IMR-90 (cell line): ENCODE results near the gene SART1. TPM values are rescaled to one million over a fixed set of nuclear protein-coding genes. Genes with fewer than 3 reads are reported as not detected.

Source experiments
- ATAC-seq: fragments of 200-7000 bp; cut with Tn5 transposase; 2 replicates; pipeline ENCODE4 v1.9.1; 2020; ENCODE audit warnings: low read depth, mild to moderate bottlenecking, moderate library complexity
- BruUV-seq: library from RNA; stranded (reverse); fragments of 400-500 nt; replicated peaks from 2 replicates; lab custom pipeline; 2021; lab: Mats Ljungman, UMichigan
- CTCF ChIA-PET: fragments of 300-600 bp; formaldehyde crosslinking; extraction: SDS; loops from one replicate; lab custom pipeline; 2021; ENCODE audit warnings: antibody characterized with exemption; lab: Yijun Ruan, JAX
- POLR2A ChIA-PET: fragments of 300-600 bp; sonication (Branson Sonifier 250); formaldehyde crosslinking; loops from one replicate; lab custom pipeline; 2022; ENCODE audit warnings: antibody characterized with exemption; ENCODE audit not compliant: unreplicated experiment; lab: Charles Lee
- DNase-seq: peaks from one replicate; pipeline ENCODE4 v3.0.0; 2013
- H2AFZ ChIP-seq: replicated peaks from 2 replicates; pipeline ENCODE3; 2013; ENCODE audit warnings: low read length, mild to moderate bottlenecking; ENCODE audit not compliant: poor library complexity
- H2AK5ac ChIP-seq: 2 replicates; pipeline ENCODE4 v1.6.1; 2013; ENCODE audit warnings: low read depth, low read length, inconsistent platforms
- H2AK9ac ChIP-seq: replicated peaks from 2 replicates; pipeline ENCODE3; 2013; ENCODE audit warnings: mild to moderate bottlenecking, low read depth, low read length, moderate library complexity; ENCODE audit not compliant: poor library complexity
- H2BK120ac ChIP-seq: 2 replicates; pipeline ENCODE4 v1.6.1; 2013; ENCODE audit warnings: low read depth, low read length, inconsistent platforms
- H2BK15ac ChIP-seq: 3 replicates; pipeline ENCODE4 v1.6.1; 2013; ENCODE audit warnings: low read depth, low read length, inconsistent platforms
- H2BK20ac ChIP-seq: 2 replicates; pipeline ENCODE4 v1.6.1; 2013; ENCODE audit warnings: low read depth, mild to moderate bottlenecking, inconsistent platforms, low read length, moderate library complexity
- H2BK5ac ChIP-seq: 2 replicates; pipeline ENCODE4 v1.6.1; 2013; ENCODE audit warnings: mild to moderate bottlenecking, low read depth, low read length, inconsistent platforms; ENCODE audit not compliant: poor library complexity, severe bottlenecking
- H3K14ac ChIP-seq: replicated peaks from 2 replicates; pipeline ENCODE4 v1.6.1; 2013; ENCODE audit warnings: low read depth, low read length, inconsistent platforms
- H3K18ac ChIP-seq: 2 replicates; pipeline ENCODE4 v1.6.1; 2013; ENCODE audit warnings: low read depth, low read length, control low read depth
- H3K23ac ChIP-seq: 2 replicates; pipeline ENCODE4 v1.6.1; 2013; ENCODE audit warnings: low read depth, low read length, inconsistent platforms
- H3K27ac ChIP-seq: 2 replicates; pipeline ENCODE4 v1.5.1; 2013; ENCODE audit warnings: mild to moderate bottlenecking, control low read depth, low read length; ENCODE audit not compliant: insufficient read depth
- H3K27me3 ChIP-seq: 2 replicates; pipeline ENCODE4 v1.6.1; 2013; ENCODE audit warnings: low read length; ENCODE audit not compliant: control insufficient read depth, insufficient read depth
- H3K36me3 ChIP-seq: 2 replicates; pipeline ENCODE4 v1.6.1; 2013; ENCODE audit warnings: low read length, mixed read lengths; ENCODE audit not compliant: control insufficient read depth, insufficient read depth
- H3K4ac ChIP-seq: 2 replicates; pipeline ENCODE4 v1.6.1; 2013; ENCODE audit warnings: low read depth, low read length, inconsistent platforms
- H3K4me1 ChIP-seq: 2 replicates; pipeline ENCODE4 v1.6.1; 2013; ENCODE audit warnings: low read length, mixed read lengths; ENCODE audit not compliant: control insufficient read depth, insufficient read depth
- H3K4me2 ChIP-seq: 2 replicates; pipeline ENCODE4 v1.6.1; 2013; ENCODE audit warnings: low read depth, mild to moderate bottlenecking, control low read depth, low read length, moderate library complexity
- H3K4me3 ChIP-seq: 2 replicates; pipeline ENCODE4 v1.5.1; 2013; ENCODE audit warnings: low read depth, mild to moderate bottlenecking, control low read depth, low read length, moderate library complexity; ENCODE audit not compliant: insufficient read depth
- H3K56ac ChIP-seq: 2 replicates; pipeline ENCODE4 v1.6.1; 2013; ENCODE audit warnings: low read length, inconsistent platforms; ENCODE audit not compliant: insufficient read depth; ENCODE audit errors: extremely low read depth
- H3K79me1 ChIP-seq, 2 experiments: 2 replicates each; pipeline ENCODE4 v1.6.1; 2013; ENCODE audit warnings: low read length in 2 of 2, inconsistent platforms in 1 of 2, low read depth in 1 of 2
- H3K9ac ChIP-seq: 2 replicates; pipeline ENCODE4 v1.6.1; 2013; ENCODE audit warnings: low read depth, low read length, control low read depth
- H3K9me1 ChIP-seq: 2 replicates; pipeline ENCODE4 v1.6.1; 2013; ENCODE audit warnings: low read length, inconsistent platforms; ENCODE audit not compliant: insufficient read depth
- H3K9me3 ChIP-seq: 2 replicates; pipeline ENCODE4 v1.6.1; 2013; ENCODE audit warnings: low read length; ENCODE audit not compliant: control insufficient read depth, insufficient read depth
- H4K20me1 ChIP-seq: 2 replicates; pipeline ENCODE4 v1.6.1; 2013; ENCODE audit warnings: low read length, inconsistent platforms; ENCODE audit not compliant: insufficient read depth
- H4K5ac ChIP-seq: 2 replicates; pipeline ENCODE4 v1.6.1; 2013; ENCODE audit warnings: mild to moderate bottlenecking, low read depth, low read length, control low read depth
- H4K8ac ChIP-seq, 2 experiments: 2 replicates each; pipeline ENCODE4 v1.6.1; 2013; ENCODE audit warnings: low read depth in 2 of 2, low read length in 2 of 2, control low read depth in 1 of 2, inconsistent platforms in 1 of 2
- H4K91ac ChIP-seq: 2 replicates; pipeline ENCODE4 v1.6.1; 2013; ENCODE audit warnings: low read depth, low read length, inconsistent platforms; ENCODE audit not compliant: insufficient read depth
- BHLHE40 ChIP-seq: fragments of 150-350 bp; IDR thresholded peaks from 2 replicates; pipeline ENCODE4 v1.6.1; 2016; ENCODE audit warnings: mild to moderate bottlenecking, low read depth, low read length
- CEBPB ChIP-seq: IDR thresholded peaks from 2 replicates; pipeline ENCODE4 v1.6.1; 2012; ENCODE audit warnings: low read depth, low read length, improper control_type of control experiment
- CHD1 ChIP-seq: IDR thresholded peaks from 2 replicates; pipeline ENCODE4 v1.6.1; 2012; ENCODE audit warnings: low read depth, low read length, improper control_type of control experiment
- CTCF ChIP-seq: conservative IDR thresholded peaks from 2 replicates; pipeline ENCODE4 v1.5.1; 2012; ENCODE audit warnings: mild to moderate bottlenecking, low read depth, low read length, improper control_type of control experiment
- ELK1 ChIP-seq: fragments of 150-350 bp; IDR thresholded peaks from 2 replicates; pipeline ENCODE4 v1.6.1; 2016; ENCODE audit warnings: low read depth, mild to moderate bottlenecking, low read length, moderate library complexity, borderline replicate concordance
- MAZ ChIP-seq: IDR thresholded peaks from 2 replicates; pipeline ENCODE4 v1.6.1; 2012; ENCODE audit warnings: low read depth, mild to moderate bottlenecking, low read length, improper control_type of control experiment, moderate library complexity, borderline replicate concordance
- MXI1 ChIP-seq: IDR thresholded peaks from 2 replicates; pipeline ENCODE4 v1.6.1; 2012; ENCODE audit warnings: low read depth, mild to moderate bottlenecking, low read length, moderate library complexity, borderline replicate concordance
- POLR2A ChIP-seq: IDR thresholded peaks from 2 replicates; pipeline ENCODE4 v1.6.1; 2012; ENCODE audit warnings: mild to moderate bottlenecking, low read depth, low read length
- RAD21 ChIP-seq: IDR thresholded peaks from 2 replicates; pipeline ENCODE4 v1.6.1; 2012; ENCODE audit warnings: low read length, improper control_type of control experiment
- RCOR1 ChIP-seq: IDR thresholded peaks from 2 replicates; pipeline ENCODE4 v1.6.1; 2012; ENCODE audit warnings: mild to moderate bottlenecking, low read length, improper control_type of control experiment; ENCODE audit not compliant: insufficient replicate concordance
- RFX5 ChIP-seq: IDR thresholded peaks from 2 replicates; pipeline ENCODE4 v1.8.0; 2012; ENCODE audit warnings: low read depth, mild to moderate bottlenecking, low read length, moderate library complexity
- SMC3 ChIP-seq: fragments of 150-350 bp; IDR thresholded peaks from 2 replicates; pipeline ENCODE4 v1.6.1; 2016; ENCODE audit warnings: low read depth, mild to moderate bottlenecking, antibody characterized with exemption, low read length, moderate library complexity
- USF2 ChIP-seq: fragments of 150-350 bp; IDR thresholded peaks from 2 replicates; pipeline ENCODE4 v1.6.1; 2017; ENCODE audit warnings: mild to moderate bottlenecking, antibody characterized with exemption, low read length, low read depth
- WGBS, 2 experiments: methylation state at CpG; one replicate each; pipeline versions ENCODE4 v1.1.5 to v1.1.7; 2013; ENCODE audit warnings: missing lambda C conversion rate in 2 of 2; ENCODE audit not compliant: insufficient read length in 1 of 2; ENCODE audit errors: extremely low coverage in 2 of 2; 5-methylcytosine and 5-hydroxymethylcytosine counted together
- dilution Hi-C: fragments of 300-500 bp; cut with HindIII; formaldehyde crosslinking; loops from one replicate; pipeline ENCODE4 v1.14.3; 2018; ENCODE audit warnings: low sequenced_read_pairs; ENCODE audit not compliant: unreplicated experiment
- in situ Hi-C: fragments of 300-500 bp; cut with MboI; formaldehyde crosslinking; loops from 3 replicates; pipeline ENCODE4 v1.14.3; 2019; ENCODE audit warnings: low sequenced_read_pairs, inconsistent platforms, mixed read lengths
- intact Hi-C: fragments of 100-400 bp; cut with micrococcal nuclease; formaldehyde crosslinking; loops from 2 replicates; pipeline ENCODE4 v1.10.0; 2022
- polyA plus RNA-seq, 3 experiments: library from polyadenylated mRNA; depleted of rRNA; stranded (reverse); fragments of >200 nt; gene quantifications; 2 replicates each; pipeline ENCODE4 v1.2.3, GENCODE V29; 2012; ENCODE audit warnings: low replicate concordance in 1 of 3
- total RNA-seq: library from RNA; depleted of rRNA; stranded (reverse); fragments of >200 nt; gene quantifications from 2 replicates; pipeline ENCODE4 v1.2.3, GENCODE V29; 2012

Gene SART1
- total and polyA plus RNA-seq, 2 of the 4 experiments (the other 2 are of a cell fraction), result 25.5 to 43.5 TPM

- H3K4me2 ChIP-seq, result no peak overlapping the region
- H3K18ac ChIP-seq, result no peak overlapping the region
- in situ Hi-C loops (no loop called here), intact Hi-C loops (no loop called here), dilution Hi-C loops (no loop called here)
- H3K4me1 ChIP-seq, result peaks cover 15% of the 10 kb centered on the region
- H4K5ac ChIP-seq, result peak overlapping the region; percentile 36; the same call in 1 of the 2 replicates
- peak overlapping the region; percentile 94 for H2AK5ac ChIP-seq
- no peaks in the 10 kb centered on the region; the same call in 1 of the 2 replicates for H3K27me3 ChIP-seq
- H3K14ac ChIP-seq, result 0 out of 2 replicates have a peak overlapping the region, but pooled peaks have one; percentile 5
- H3K56ac ChIP-seq, result no peak overlapping the region
- H3K36me3 ChIP-seq, result no peaks in the 10 kb centered on the region
- peak overlapping the region; percentile 73 for H2AK9ac ChIP-seq
- peak overlapping the region; percentile 53 for H2AFZ ChIP-seq
- no peaks in the 10 kb centered on the region; the same call in 1 of the 2 replicates for H4K20me1 ChIP-seq
- H3K27ac ChIP-seq, result no peak overlapping the region
- no peak overlapping the region for H3K4me3 ChIP-seq
- POLR2A ChIA-PET, result no interaction called here
- peak overlapping the region; percentile 76; the same call in 1 of the 3 replicates for H2BK15ac ChIP-seq
- ATAC-seq (no peak), DNase-seq (no peak)
- peak overlapping the region; percentile 71 for H2BK5ac ChIP-seq
- CTCF ChIA-PET, result no interaction called here
- H3K9me3 ChIP-seq, result no peaks in the 10 kb centered on the region
- peak overlapping the region; percentile 73 for H2BK120ac ChIP-seq
- H3K79me1 ChIP-seq, result peaks cover 0 to 4% of the 10 kb centered on the region in 2 experiments; a peak in 1 of 4 replicates
- H4K8ac ChIP-seq, result peak overlapping the region; percentile 78 to 81; a peak in 2 of 4 replicates
- H2BK20ac ChIP-seq, result peak overlapping the region; percentile 36; the same call in 1 of the 2 replicates
- WGBS, 2 experiments, result no CpG with 5 or more reads among the region's 8 CpGs
- no peak overlapping the region; the same call in 1 of the 2 replicates for H3K23ac ChIP-seq
- no TSS peak for BruUV-seq
- H4K91ac ChIP-seq, result peak overlapping the region; percentile 73
- H3K9me1 ChIP-seq, result peaks cover 17% of the 10 kb centered on the region
- peak overlapping the region; percentile 85 for H3K4ac ChIP-seq
- H3K9ac ChIP-seq, result no peak overlapping the region
- TF ChIP-seq CEBPB (no peak), BHLHE40 (no peak), RFX5 (no peak), ELK1 (no peak), POLR2A (no peak), USF2 (no peak), MXI1 (no peak), RCOR1 (no peak), CTCF (no peak), RAD21 (no peak), MAZ (no peak), CHD1 (no peak), SMC3 (no peak)
Observed at GRCh38 chr11:66020212-66020611, 58.7 kb downstream of the SART1 start.
